Thyroid gland (tissue), 4 donors: ENCODE results near the gene ZNF785.

Experiments
- CTCF ChIP-seq, 6 experiments: fragments of 200-600 bp in 3 of 6; fragments of 450-650 bp in 3 of 6; sonication (generic) in 3 of 6; IDR thresholded peaks; one replicate each; pipeline ENCODE4 v1.5.1; 2016 to 2019; ENCODE audit warnings: antibody characterized with exemption in 6 of 6, mild to moderate bottlenecking in 2 of 6, inconsistent platforms in 1 of 6, moderate library complexity in 1 of 6
- POLR2A ChIP-seq, 2 donors: fragments of 450-650 bp; IDR thresholded peaks; one replicate each; pipeline ENCODE4 v1.6.1; 2017; ENCODE audit warnings: antibody characterized with exemption in 2 of 2, mild to moderate bottlenecking in 2 of 2, moderate library complexity in 1 of 2

GRCh38 chr16:30543067-30543466, 42.4 kb downstream of the ZNF785 start:
- TF ChIP-seq CTCF (IDR thresholded peaks at IDR 0.05) (no peak), POLR2A (IDR thresholded peaks at IDR 0.05) (no peak)
